H9 (cell line): Measurements from ENCODE around the gene TTLL9. TPM values are rescaled to one million over a fixed set of nuclear protein-coding genes. Genes with fewer than 3 reads are reported as not detected.

Experiments
- DNase-seq: peaks from one replicate; pipeline ENCODE4 v3.0.0-alpha.2; 2017
- H2AFZ ChIP-seq: one replicate; pipeline ENCODE4 v1.6.1; 2013; ENCODE audit warnings: mild to moderate bottlenecking, low read length, control low read depth, moderate library complexity
- H2AK5ac ChIP-seq: 2 replicates; pipeline ENCODE4 v1.6.1; 2013; ENCODE audit warnings: low read length, control low read depth, mixed read lengths; ENCODE audit not compliant: insufficient read length
- H2BK120ac ChIP-seq: one replicate; pipeline ENCODE4 v1.6.1; 2013; ENCODE audit warnings: low read depth, mild to moderate bottlenecking, low read length, control low read depth, inconsistent platforms; ENCODE audit not compliant: poor library complexity, severe bottlenecking
- H2BK12ac ChIP-seq: 2 replicates; pipeline ENCODE4 v1.6.1; 2013; ENCODE audit warnings: low read length, control low read depth, mixed read lengths, low read depth; ENCODE audit not compliant: insufficient read length
- H2BK15ac ChIP-seq: 2 replicates; pipeline ENCODE4 v1.6.1; 2013; ENCODE audit warnings: low read depth, low read length, control low read depth
- H2BK20ac ChIP-seq: one replicate; pipeline ENCODE4 v1.6.1; 2013; ENCODE audit warnings: low read depth, mild to moderate bottlenecking, low read length, control low read depth, inconsistent platforms; ENCODE audit not compliant: poor library complexity, severe bottlenecking
- H2BK5ac ChIP-seq: 2 replicates; pipeline ENCODE4 v1.6.1; 2013; ENCODE audit warnings: low read length, control low read depth, mixed read lengths; ENCODE audit not compliant: insufficient read length
- H3K14ac ChIP-seq: 2 replicates; pipeline ENCODE4 v1.6.1; 2013; ENCODE audit warnings: low read length, control low read depth; ENCODE audit not compliant: insufficient read depth
- H3K18ac ChIP-seq: 2 replicates; pipeline ENCODE4 v1.6.1; 2013; ENCODE audit warnings: low read depth, mild to moderate bottlenecking, mixed read lengths, low read length, control low read depth; ENCODE audit not compliant: insufficient read length
- H3K23ac ChIP-seq: 2 replicates; pipeline ENCODE4 v1.6.1; 2013; ENCODE audit warnings: low read length, control low read depth, mixed read lengths, low read depth; ENCODE audit not compliant: insufficient read length
- H3K23me2 ChIP-seq: 2 replicates; pipeline ENCODE4 v1.6.1; 2013; ENCODE audit warnings: low read depth, mild to moderate bottlenecking, mixed read lengths, low read length, control low read depth; ENCODE audit not compliant: insufficient read length, poor library complexity, severe bottlenecking
- H3K27ac ChIP-seq: 2 replicates; pipeline ENCODE4 v1.5.1; 2013; ENCODE audit warnings: low read length, control low read depth, mixed read lengths, low read depth; ENCODE audit not compliant: insufficient read length
- H3K27me3 ChIP-seq: 2 replicates; pipeline ENCODE4 v1.6.1; 2013; ENCODE audit warnings: low read length, control low read depth, inconsistent platforms; ENCODE audit not compliant: insufficient read depth
- H3K4ac ChIP-seq: 2 replicates; pipeline ENCODE4 v1.6.1; 2013; ENCODE audit warnings: low read depth, mild to moderate bottlenecking, control low read depth, inconsistent platforms, low read length, moderate library complexity
- H3K4me1 ChIP-seq: 2 replicates; pipeline ENCODE4 v1.6.1; 2013; ENCODE audit warnings: low read length, control low read depth, inconsistent platforms; ENCODE audit not compliant: insufficient read depth
- H3K4me2 ChIP-seq: 2 replicates; pipeline ENCODE4 v1.6.1; 2013; ENCODE audit warnings: low read length, control low read depth, mixed read lengths; ENCODE audit not compliant: insufficient read length, insufficient read depth
- H3K56ac ChIP-seq: 2 replicates; pipeline ENCODE4 v1.6.1; 2013; ENCODE audit warnings: low read depth, mild to moderate bottlenecking, mixed read lengths, low read length, control low read depth; ENCODE audit not compliant: insufficient read length
- H3K79me1 ChIP-seq: 2 replicates; pipeline ENCODE4 v1.6.1; 2013; ENCODE audit warnings: low read depth, mild to moderate bottlenecking, moderate library complexity, low read length, control low read depth, inconsistent platforms; ENCODE audit not compliant: insufficient read depth, poor library complexity, severe bottlenecking
- H3K79me2 ChIP-seq: 2 replicates; pipeline ENCODE4 v1.6.1; 2013; ENCODE audit warnings: low read length, control low read depth, inconsistent platforms; ENCODE audit not compliant: insufficient read depth
- H3K9ac ChIP-seq: 2 replicates; pipeline ENCODE4 v1.6.1; 2013; ENCODE audit warnings: low read length, control low read depth, mixed read lengths; ENCODE audit not compliant: insufficient read length; ENCODE audit errors: extremely low read depth
- H3K9me3 ChIP-seq: one replicate; pipeline ENCODE4 v1.6.1; 2013; ENCODE audit warnings: low read depth, low read length, inconsistent platforms; ENCODE audit not compliant: control insufficient read depth
- H3T11ph ChIP-seq: one replicate; pipeline ENCODE4 v1.6.1; 2013; ENCODE audit warnings: mild to moderate bottlenecking, low read length, control low read depth, inconsistent platforms
- H4K20me1 ChIP-seq: one replicate; pipeline ENCODE4 v1.6.1; 2013; ENCODE audit not compliant: control insufficient read depth, insufficient read length, insufficient read depth
- H4K5ac ChIP-seq: 2 replicates; pipeline ENCODE4 v1.6.1; 2013; ENCODE audit warnings: low read depth, mild to moderate bottlenecking, mixed read lengths, low read length, control low read depth; ENCODE audit not compliant: insufficient read length
- H4K8ac ChIP-seq: replicated peaks from 2 replicates; pipeline ENCODE4 v1.6.1; 2013; ENCODE audit warnings: low read length, control low read depth, mixed read lengths, low read depth; ENCODE audit not compliant: insufficient read length
- H4K91ac ChIP-seq: 2 replicates; pipeline ENCODE4 v1.6.1; 2013; ENCODE audit warnings: low read depth, mild to moderate bottlenecking, moderate library complexity, mixed read lengths, low read length, control low read depth; ENCODE audit not compliant: insufficient read length
- H3K27ac Mint-ChIP-seq, 3 experiments: 2 replicates in 2 of 3; 3 replicates in 1 of 3; pipeline ENCODE4 v1.8.0; 2020 to 2021; ENCODE audit warnings: mixed read lengths in 3 of 3, mild to moderate bottlenecking in 1 of 3, moderate library complexity in 1 of 3
- H3K27me3 Mint-ChIP-seq: 2 replicates; pipeline ENCODE4 v1.8.0; 2021; ENCODE audit warnings: low read depth, mild to moderate bottlenecking, moderate library complexity, mixed read lengths
- H3K36me3 Mint-ChIP-seq, 3 experiments: 2 replicates in 2 of 3; 3 replicates in 1 of 3; pipeline ENCODE4 v1.8.0; 2020 to 2021; ENCODE audit warnings: low read depth in 3 of 3, mixed read lengths in 3 of 3; ENCODE audit not compliant: insufficient read depth in 1 of 3
- H3K4me1 Mint-ChIP-seq, 2 experiments: 2 replicates each; pipeline ENCODE4 v1.8.0; 2020; ENCODE audit warnings: mixed read lengths in 2 of 2
- H3K4me3 Mint-ChIP-seq, 2 experiments: 2 replicates in 1 of 2; 3 replicates in 1 of 2; pipeline ENCODE4 v1.8.0; 2020 to 2021; ENCODE audit warnings: mild to moderate bottlenecking in 2 of 2, mixed read lengths in 2 of 2, moderate library complexity in 1 of 2
- H3K9me3 Mint-ChIP-seq, 2 experiments: 2 replicates in 1 of 2; 3 replicates in 1 of 2; pipeline ENCODE4 v1.8.0; 2020; ENCODE audit warnings: mild to moderate bottlenecking in 2 of 2, mixed read lengths in 2 of 2, moderate library complexity in 1 of 2
- CTCF ChIP-seq: fragments of 200-600 bp; sonication (generic); conservative IDR thresholded peaks from 3 replicates; pipeline ENCODE4 v1.8.0; 2021; ENCODE audit warnings: antibody characterized with exemption, mild to moderate bottlenecking
- WGBS: extraction: QIAGEN DNeasy Blood & Tissue Kit; methylation state at CpG from one replicate; pipeline ENCODE4 v1.1.7; 2013; ENCODE audit warnings: missing lambda C conversion rate, low lambda C conversion rate, mixed read lengths; ENCODE audit not compliant: insufficient read length; ENCODE audit errors: extremely low coverage; 5-methylcytosine and 5-hydroxymethylcytosine counted together
- total RNA-seq: library from RNA; stranded (reverse); gene quantifications from 2 replicates; pipeline ENCODE4 v1.2.1, GENCODE V29; 2021

TTLL9 gene
- total RNA-seq, 1 experiment from 2014 or later, result 0.20 TPM

GRCh38 chr20:31835554-31835953 is 34.9 kb upstream of the TTLL9 start:
- H3K36me3 Mint-ChIP-seq, result no peaks in the 10 kb centered on the region
- Histone ChIP-seq H3K14ac (no peak overlapping the region), H3K79me1 (no peaks in the 10 kb centered on the region), H3K4ac (no peak overlapping the region), H2AK5ac (no peak overlapping the region), H3K4me2 (no peak overlapping the region), H2BK120ac (no peak overlapping the region), H3K9me3 (no peaks in the 10 kb centered on the region), H4K8ac (no peak overlapping the region), H3K23me2 (no peaks in the 10 kb centered on the region), H3K23ac (no peak overlapping the region), H2AFZ (no peak overlapping the region), H3T11ph (no peak overlapping the region), H2BK5ac (no peak overlapping the region), H3K56ac (no peak overlapping the region), H2BK15ac (no peak overlapping the region), H3K18ac (no peak overlapping the region), H3K27me3 (no peaks in the 10 kb centered on the region), H4K20me1 (no peaks in the 10 kb centered on the region), H3K79me2 (no peaks in the 10 kb centered on the region), H3K9ac (no peak overlapping the region), H3K4me1 (no peaks in the 10 kb centered on the region; the same call in 1 of the 2 replicates), H3K27ac (no peak overlapping the region), H2BK12ac (no peak overlapping the region), H4K5ac (no peak overlapping the region), H4K91ac (no peak overlapping the region), H2BK20ac (no peak overlapping the region)
- DNase-seq, result no peak
- H3K27ac Mint-ChIP-seq, result no peak overlapping the region
- peaks cover 14 to 16% of the 10 kb centered on the region in 2 experiments for H3K4me1 Mint-ChIP-seq
- TF ChIP-seq CTCF, result no peak
- no peaks in the 10 kb centered on the region for H3K9me3 Mint-ChIP-seq
- H3K27me3 Mint-ChIP-seq, result peaks cover 2% of the 10 kb centered on the region
- WGBS, result no CpG with 5 or more reads among the region's 9 CpGs
- no peak overlapping the region for H3K4me3 Mint-ChIP-seq
